Measurements from ENCODE around the gene NAGA. TPM values are rescaled to one million over a fixed set of nuclear protein-coding genes. Genes with fewer than 3 reads are reported as not detected.

The NAGA gene
- total and polyA plus RNA-seq, 5 donors, result 9.4 to 16.3 (median 15.0) TPM

DNA sequence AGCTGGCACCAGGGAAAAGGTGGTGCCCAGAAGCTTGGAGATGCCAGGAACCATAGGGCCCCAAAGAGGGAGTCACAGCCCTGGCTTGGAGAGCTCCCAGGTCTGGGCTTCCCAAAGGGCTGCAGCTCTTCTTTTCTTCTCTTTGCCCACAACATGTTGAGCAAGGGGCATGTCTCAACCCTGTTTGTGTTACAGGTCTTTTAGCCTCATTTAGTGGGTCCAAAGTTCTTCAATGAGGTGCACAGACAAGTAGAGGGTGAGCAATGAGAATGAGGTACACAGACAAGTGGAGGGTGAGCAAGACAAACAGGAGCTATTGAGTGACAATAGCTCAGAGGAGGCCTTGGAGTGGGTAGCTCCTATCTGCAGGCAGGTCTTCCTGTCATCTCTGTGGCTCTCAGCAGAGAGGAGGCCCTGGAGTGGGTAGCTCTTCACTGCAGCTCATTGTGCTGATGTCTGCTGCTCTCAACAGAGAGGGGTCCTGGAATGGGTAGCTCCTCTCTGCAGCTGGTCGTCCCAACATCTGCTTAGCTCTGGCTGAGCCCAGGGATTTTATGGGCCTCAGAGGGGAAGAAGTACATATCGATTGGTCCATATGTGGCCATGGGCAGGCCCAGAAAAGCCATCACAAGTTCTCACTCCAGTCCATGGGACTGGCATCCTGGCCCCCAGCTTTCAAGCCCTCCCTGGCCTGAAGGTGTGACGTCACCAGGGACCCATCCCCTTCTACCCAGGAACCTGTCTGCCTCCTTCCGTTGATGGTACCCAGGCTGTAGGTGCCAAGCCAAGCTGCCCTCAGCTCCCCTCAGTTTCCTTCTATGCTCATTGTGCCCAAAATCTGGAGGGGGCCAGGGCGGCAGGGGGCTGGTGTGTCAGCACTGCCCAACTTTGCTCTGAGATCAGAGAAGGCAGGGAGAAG, 37.1 kb downstream of the NAGA start:
- H3K27me3 ChIP-seq (ENCODE audit: control insufficient read depth, insufficient read depth), result no peaks in the 10 kb centered on the region
- H3K27ac ChIP-seq (ENCODE audit: low read length), result no peak overlapping the region
- H3K9me3 ChIP-seq (ENCODE audit: control insufficient read depth, low read length), result no peaks in the 10 kb centered on the region
- H3K4me1 ChIP-seq (ENCODE audit: control insufficient read depth, insufficient read depth, low read length), result no peaks in the 10 kb centered on the region
- ATAC-seq, result no peak
- intact Hi-C loops (cut with DNase I), result no loop called here
- no peak for DNase-seq
- H3K4me3 ChIP-seq (ENCODE audit: low read length), result no peak overlapping the region
- 94% methylated on average over 5 of the region's 5 CpGs for WGBS

DNA sequence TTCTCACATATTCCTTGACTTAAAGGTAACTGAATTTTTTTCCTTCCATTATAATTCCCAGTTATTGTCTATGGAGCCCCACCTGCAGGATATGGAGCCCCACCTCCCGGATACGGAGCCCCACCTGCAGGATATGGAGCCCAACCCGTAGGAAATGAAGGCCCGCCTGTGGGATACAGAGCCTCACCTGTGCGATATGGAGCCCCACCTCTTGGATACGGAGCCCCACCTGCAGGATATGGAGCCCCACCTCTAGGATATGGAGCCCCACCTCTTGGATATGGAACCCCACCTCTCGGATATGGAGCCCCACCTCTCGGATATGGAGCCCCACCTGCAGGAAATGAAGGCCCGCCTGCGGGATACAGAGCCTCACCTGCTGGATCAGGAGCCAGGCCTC, 43.9 kb downstream of the NAGA start:
- intact Hi-C loops (cut with DNase I), result no loop called here
- Histone ChIP-seq H3K4me1 (ENCODE audit: control insufficient read depth, insufficient read depth, low read length) (no peaks in the 10 kb centered on the region), H3K9me3 (ENCODE audit: control insufficient read depth, low read length) (no peaks in the 10 kb centered on the region), H3K4me3 (ENCODE audit: low read length) (no peak overlapping the region), H3K27me3 (ENCODE audit: control insufficient read depth, insufficient read depth) (no peaks in the 10 kb centered on the region), H3K27ac (ENCODE audit: low read length) (no peak overlapping the region)
- no peak for ATAC-seq
- WGBS, result 84% methylated on average over 10 of the region's 10 CpGs
- DNase-seq, result no peak

DNA sequence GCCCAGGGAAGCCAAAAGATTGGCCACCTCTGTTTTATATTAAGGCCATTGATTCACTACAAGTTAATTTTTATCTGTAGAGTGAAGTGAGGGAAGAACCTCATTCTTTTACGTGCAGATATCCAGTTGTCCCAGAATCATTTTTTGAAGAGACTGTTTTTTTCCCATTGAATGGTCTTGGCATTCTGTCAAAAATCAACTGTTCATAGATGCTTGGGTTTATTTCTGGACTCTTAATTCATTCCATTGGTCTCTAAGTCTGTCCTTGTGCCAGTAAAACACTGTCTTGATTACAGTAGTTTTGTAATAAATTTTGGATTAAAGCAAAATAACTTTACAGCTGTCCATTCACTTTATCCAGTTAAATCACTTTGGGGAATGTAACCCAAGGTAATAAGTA, 45.2 kb downstream of the NAGA start:
- ATAC-seq (no peak), DNase-seq (no peak)
- Histone ChIP-seq H3K27me3 (ENCODE audit: control insufficient read depth, insufficient read depth) (no peaks in the 10 kb centered on the region), H3K4me3 (ENCODE audit: low read length) (no peak overlapping the region), H3K9me3 (ENCODE audit: control insufficient read depth, low read length) (no peaks in the 10 kb centered on the region), H3K27ac (ENCODE audit: low read length) (no peak overlapping the region), H3K4me1 (ENCODE audit: control insufficient read depth, insufficient read depth, low read length) (no peaks in the 10 kb centered on the region)
- WGBS, result 22% methylated on average over 1 of the region's 1 CpG
- intact Hi-C loops (cut with DNase I), result no loop called here

DNA sequence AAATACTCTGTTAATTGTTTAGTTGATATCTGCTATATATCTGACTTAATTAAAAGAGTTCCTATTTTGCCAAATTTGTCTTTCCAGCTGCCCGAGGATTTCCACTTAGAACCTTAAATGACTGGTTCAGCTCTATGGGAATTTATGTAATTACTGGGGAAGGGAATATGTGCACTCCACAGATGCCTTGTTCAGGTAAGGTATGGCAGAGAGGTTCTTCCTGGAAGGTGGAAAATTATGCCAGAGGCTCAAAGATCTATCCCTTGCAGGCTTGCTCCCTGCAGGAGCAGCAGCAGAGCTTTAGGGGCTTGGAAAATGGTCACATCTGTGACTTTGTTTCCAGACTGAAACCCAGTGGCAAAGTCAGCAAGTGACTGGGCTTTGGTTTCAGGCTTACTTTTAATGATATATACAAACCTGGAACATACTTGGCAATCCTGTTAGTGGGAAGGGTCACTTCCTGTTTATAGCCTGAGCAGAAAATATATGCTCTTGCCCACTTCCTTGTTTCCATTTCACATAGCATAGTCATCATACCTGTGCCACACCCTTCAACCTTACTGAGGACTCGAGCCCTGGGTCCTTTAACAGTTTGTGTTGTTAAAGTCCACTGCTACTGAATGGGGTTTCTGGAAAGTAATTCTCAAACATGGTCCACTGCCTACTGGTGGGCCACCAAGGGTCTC, 48.3 kb downstream of the NAGA start:
- DNase-seq (no peak), ATAC-seq (no peak)
- H3K4me1 ChIP-seq (ENCODE audit: control insufficient read depth, insufficient read depth, low read length), result no peaks in the 10 kb centered on the region
- H3K9me3 ChIP-seq (ENCODE audit: control insufficient read depth, low read length), result no peaks in the 10 kb centered on the region
- intact Hi-C loops (cut with DNase I), result no loop called here
- no peak overlapping the region for H3K27ac ChIP-seq (ENCODE audit: low read length)
- no peaks in the 10 kb centered on the region for H3K27me3 ChIP-seq (ENCODE audit: control insufficient read depth, insufficient read depth)
- no peak overlapping the region for H3K4me3 ChIP-seq (ENCODE audit: low read length)
- 71% methylated on average over 2 of the region's 2 CpGs for WGBS

DNA sequence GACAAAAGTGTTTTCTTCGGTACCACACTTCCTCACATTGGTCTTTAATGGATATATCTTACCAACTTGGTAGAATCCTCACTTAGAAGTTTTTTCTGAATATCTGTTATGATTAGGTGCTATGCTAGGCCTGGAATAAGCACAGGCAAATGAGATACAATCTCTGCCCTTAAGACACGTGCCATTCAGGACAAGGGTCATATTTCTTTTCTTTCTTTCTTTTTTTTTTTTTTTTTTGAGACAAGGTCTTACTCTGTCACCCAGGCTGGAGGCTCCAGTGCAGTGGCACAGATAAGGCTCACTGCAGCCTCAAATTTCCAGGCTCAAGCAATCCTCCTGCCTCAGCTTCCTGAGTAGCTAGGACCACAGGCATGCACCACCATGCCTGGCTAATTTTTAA, 49.0 kb downstream of the NAGA start:
- Histone ChIP-seq H3K4me3 (ENCODE audit: low read length) (no peak overlapping the region), H3K9me3 (ENCODE audit: control insufficient read depth, low read length) (no peaks in the 10 kb centered on the region), H3K27ac (ENCODE audit: low read length) (no peak overlapping the region), H3K27me3 (ENCODE audit: control insufficient read depth, insufficient read depth) (no peaks in the 10 kb centered on the region), H3K4me1 (ENCODE audit: control insufficient read depth, insufficient read depth, low read length) (no peaks in the 10 kb centered on the region)
- ATAC-seq, result no peak
- DNase-seq, result no peak
- intact Hi-C loops (cut with DNase I), result no loop called here
- WGBS, result 84% methylated on average over 2 of the region's 2 CpGs

DNA sequence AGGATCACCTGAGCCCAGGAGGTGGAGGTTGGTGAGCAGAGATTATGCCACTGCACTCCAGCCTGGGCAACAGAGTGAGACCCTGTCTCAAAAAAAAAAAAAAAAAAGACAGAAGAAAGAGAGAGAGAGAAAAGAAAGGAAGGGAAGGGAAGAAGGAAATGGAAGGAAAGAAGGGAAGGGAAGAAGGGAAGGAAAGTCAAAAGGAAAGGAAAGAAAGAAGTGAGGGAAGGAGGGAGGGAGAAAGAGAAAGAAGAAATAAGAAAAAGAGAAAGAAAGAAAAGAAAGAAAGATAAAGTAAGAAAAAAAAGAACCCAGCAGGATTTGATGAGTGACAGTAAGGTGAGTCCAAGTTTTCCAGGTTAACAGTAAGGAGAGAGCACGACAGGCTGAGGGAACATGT, 52.4 kb downstream of the NAGA start:
- Histone ChIP-seq H3K4me3 (ENCODE audit: low read length) (no peak overlapping the region), H3K27me3 (ENCODE audit: control insufficient read depth, insufficient read depth) (no peaks in the 10 kb centered on the region), H3K4me1 (ENCODE audit: control insufficient read depth, insufficient read depth, low read length) (no peaks in the 10 kb centered on the region), H3K27ac (ENCODE audit: low read length) (no peak overlapping the region), H3K9me3 (ENCODE audit: control insufficient read depth, low read length) (no peaks in the 10 kb centered on the region)
- no peak for ATAC-seq
- intact Hi-C loops (cut with DNase I), result no loop called here
- DNase-seq, result no peak
- 56% methylated on average over 1 of the region's 1 CpG for WGBS

DNA sequence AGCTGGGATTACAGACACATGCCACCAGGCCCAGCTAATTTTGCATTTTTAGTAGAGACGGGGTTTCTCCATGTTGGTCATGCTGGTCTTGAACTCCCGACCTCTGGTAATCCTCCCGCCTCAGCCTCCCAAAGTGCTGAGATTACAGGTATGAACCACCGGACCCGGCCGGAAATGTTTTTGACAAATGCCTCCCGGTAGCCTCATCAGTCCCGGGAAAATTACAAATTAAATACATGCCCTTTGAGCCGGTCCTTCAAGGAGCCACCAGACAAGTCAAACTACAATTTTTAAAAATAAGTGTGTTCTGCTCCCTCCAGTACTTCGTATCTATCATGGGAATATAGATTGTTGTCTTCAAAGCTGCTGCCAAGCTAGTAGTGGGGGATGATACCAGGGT, 54.5 kb downstream of the NAGA start:
- intact Hi-C loops (cut with DNase I), result no loop called here
- no peaks in the 10 kb centered on the region for H3K9me3 ChIP-seq (ENCODE audit: control insufficient read depth, low read length)
- 82% methylated on average over 10 of the region's 10 CpGs for WGBS

DNA sequence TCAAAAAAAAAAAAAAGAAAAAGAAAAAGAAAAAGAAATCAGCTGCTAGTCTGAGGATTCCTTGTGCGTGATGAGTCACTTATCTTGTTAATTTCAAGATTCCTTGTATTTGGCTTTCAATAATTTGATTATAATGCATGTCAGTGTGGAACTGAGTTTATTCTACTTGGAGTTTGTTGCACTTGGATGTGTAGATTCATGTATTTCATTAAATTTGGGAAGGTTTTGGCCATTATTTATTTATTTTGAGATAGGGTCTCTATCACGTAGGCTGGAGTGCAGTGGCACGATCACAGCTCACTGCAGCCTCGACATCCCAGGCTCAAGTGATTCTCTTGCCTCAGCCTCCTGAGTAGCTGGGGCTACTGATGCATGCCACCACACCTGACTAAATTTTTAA, 57.2 kb downstream of the NAGA start:
- ATAC-seq (no peak), DNase-seq (no peak)
- H3K4me1 ChIP-seq (ENCODE audit: control insufficient read depth, insufficient read depth, low read length), result no peaks in the 10 kb centered on the region
- no peak overlapping the region for H3K27ac ChIP-seq (ENCODE audit: low read length)
- H3K9me3 ChIP-seq (ENCODE audit: control insufficient read depth, low read length), result no peaks in the 10 kb centered on the region
- WGBS, result 85% methylated on average over 4 of the region's 4 CpGs
- intact Hi-C loops (cut with DNase I), result no loop called here
- H3K4me3 ChIP-seq (ENCODE audit: low read length), result no peak overlapping the region
- no peaks in the 10 kb centered on the region for H3K27me3 ChIP-seq (ENCODE audit: control insufficient read depth, insufficient read depth)

More for the DNA sequence above, 54.5 kb downstream of the NAGA start:
- H3K4me1 ChIP-seq (ENCODE audit: control insufficient read depth, insufficient read depth, low read length), result no peaks in the 10 kb centered on the region
- no peak for ATAC-seq
- no peaks in the 10 kb centered on the region for H3K27me3 ChIP-seq (ENCODE audit: control insufficient read depth, insufficient read depth)
- no peak overlapping the region for H3K4me3 ChIP-seq (ENCODE audit: low read length)
- no peak for DNase-seq
- H3K27ac ChIP-seq (ENCODE audit: low read length), result no peak overlapping the region

DNA sequence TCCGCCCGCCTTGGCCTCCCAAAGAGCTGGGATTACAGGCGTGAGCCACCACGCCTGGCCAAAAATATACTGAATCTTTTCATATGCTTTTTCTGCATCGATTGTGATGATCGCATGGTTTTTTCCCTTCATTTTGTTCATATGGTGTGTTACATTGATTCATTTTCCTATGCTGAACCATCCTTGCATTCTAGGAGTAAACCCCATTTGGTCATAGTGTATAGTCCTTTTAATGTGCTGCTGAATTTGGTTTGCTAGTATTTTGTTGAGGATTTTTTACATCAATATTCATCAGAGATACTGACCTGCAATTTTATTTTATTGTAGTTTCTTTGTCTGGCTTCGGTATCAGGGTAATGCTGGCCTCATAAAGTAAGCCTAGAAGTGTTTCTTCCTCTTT, 59.8 kb downstream of the NAGA start:
- no peaks in the 10 kb centered on the region for H3K27me3 ChIP-seq (ENCODE audit: control insufficient read depth, insufficient read depth)
- ATAC-seq (no peak), DNase-seq (no peak)
- H3K9me3 ChIP-seq (ENCODE audit: control insufficient read depth, low read length), result no peaks in the 10 kb centered on the region
- H3K4me1 ChIP-seq (ENCODE audit: control insufficient read depth, insufficient read depth, low read length), result no peaks in the 10 kb centered on the region
- intact Hi-C loops (cut with DNase I), result no loop called here
- WGBS, result 93% methylated on average over 7 of the region's 7 CpGs
- no peak overlapping the region for H3K27ac ChIP-seq (ENCODE audit: low read length)
- no peak overlapping the region for H3K4me3 ChIP-seq (ENCODE audit: low read length)
